Skeletal muscle satellite cell (primary cell): ENCODE measurements around the gene ARPC1A.
A peak's percentile ranks its signal among the peaks of the same experiment; 100 is the strongest.
"Not testable (repeated sequence)": the region's sequence is repeated elsewhere in the genome, so short reads cannot be mapped to it uniquely, and the experiment has no call there.

Experiments
- H3K27me3 ChIP-seq: 2 replicates; pipeline ENCODE4 v1.7.0; 2013; ENCODE audit warnings: low read length; ENCODE audit not compliant: control insufficient read depth, insufficient read depth
- H3K36me3 ChIP-seq: 2 replicates; pipeline ENCODE4 v1.7.0; 2013; ENCODE audit warnings: mild to moderate bottlenecking, control low read depth, low read length; ENCODE audit not compliant: insufficient read depth
- H3K4me1 ChIP-seq: 2 replicates; pipeline ENCODE4 v1.7.0; 2013; ENCODE audit warnings: low read length; ENCODE audit not compliant: control insufficient read depth, insufficient read depth
- H3K4me2 ChIP-seq: 2 replicates; pipeline ENCODE4 v1.7.0; 2013; ENCODE audit warnings: mild to moderate bottlenecking, low read length
- H3K4me3 ChIP-seq: 2 replicates; pipeline ENCODE4 v1.7.0; 2013; ENCODE audit warnings: low read length
- H3K9ac ChIP-seq: 2 replicates; pipeline ENCODE4 v1.7.0; 2013; ENCODE audit warnings: mild to moderate bottlenecking, low read depth, low read length, moderate library complexity
- H3K9me3 ChIP-seq: replicated peaks from 2 replicates; pipeline ENCODE4 v1.7.0; 2013; ENCODE audit warnings: mild to moderate bottlenecking, control low read depth, low read length

ARPC1A gene

GRCh38 chr7:99404977-99405320 is 79.3 kb downstream of the ARPC1A start:
- Histone ChIP-seq H3K27me3 (no peaks in the 10 kb centered on the region), H3K4me1 (peaks cover 30% of the 10 kb centered on the region), H3K4me3 (no peak overlapping the region), H3K36me3 (peaks cover 38% of the 10 kb centered on the region), H3K9ac (no peak overlapping the region), H3K4me2 (no peak overlapping the region), H3K9me3 (no peaks in the 10 kb centered on the region)

- Histone ChIP-seq H3K4me1 (peaks cover 36% of the 10 kb centered on the region), H3K4me2 (peak overlapping the region; percentile 91), H3K36me3 (peaks cover 37% of the 10 kb centered on the region), H3K9ac (peak overlapping the region; percentile 97), H3K4me3 (peak overlapping the region; percentile 93), H3K27me3 (no peaks in the 10 kb centered on the region), H3K9me3 (no peaks in the 10 kb centered on the region)
Measured at GRCh38 chr7:99406557-99406956, 80.9 kb downstream of the ARPC1A start.

GRCh38 chr7:99407872-99408378 is 82.2 kb downstream of the ARPC1A start:
- Histone ChIP-seq H3K4me2 (peak overlapping the region; percentile 91), H3K36me3 (peaks cover 43% of the 10 kb centered on the region), H3K27me3 (no peaks in the 10 kb centered on the region), H3K9ac (peak overlapping the region; percentile 97), H3K9me3 (no peaks in the 10 kb centered on the region), H3K4me1 (peaks cover 36% of the 10 kb centered on the region), H3K4me3 (peak overlapping the region; percentile 93)

- H3K36me3 ChIP-seq, result peaks cover 40% of the 10 kb centered on the region
- H3K4me3 ChIP-seq, result peak within 1 kb of the TSS; percentile 93
- peak within 1 kb of the TSS; percentile 91 for H3K4me2 ChIP-seq
- no peaks in the 10 kb centered on the region for H3K9me3 ChIP-seq
- H3K4me1 ChIP-seq, result peaks cover 36% of the 10 kb centered on the region
- H3K9ac ChIP-seq, result peak within 1 kb of the TSS; percentile 97
- no peaks in the 10 kb centered on the region for H3K27me3 ChIP-seq
Measured at GRCh38 chr7:99408379-99409191, 82.9 kb downstream of the ARPC1A start, which contains the start of the genes BUD31 and PDAP1. TSS of gene BUD31 (plus strand) at chr7:99408969. CDS start at chr7:99411093, 2,124 bp downstream. TSS of gene PDAP1 (minus strand) at chr7:99408597. CDS start at chr7:99408548, 49 bp downstream.

- no peaks in the 10 kb centered on the region for H3K9me3 ChIP-seq
- peak overlapping the region; percentile 91 for H3K4me2 ChIP-seq
- peaks cover 39% of the 10 kb centered on the region for H3K36me3 ChIP-seq
- H3K4me3 ChIP-seq, result peak overlapping the region; percentile 93
- H3K4me1 ChIP-seq, result peaks cover 32% of the 10 kb centered on the region
- peak overlapping the region; percentile 97 for H3K9ac ChIP-seq
- H3K27me3 ChIP-seq, result no peaks in the 10 kb centered on the region
Measured at GRCh38 chr7:99409192-99409572, 83.5 kb downstream of the ARPC1A start.

GRCh38 chr7:99409806-99410205 is 84.1 kb downstream of the ARPC1A start:
- Histone ChIP-seq H3K9ac (peak overlapping the region; percentile 97), H3K4me2 (peak overlapping the region; percentile 91), H3K4me1 (peaks cover 26% of the 10 kb centered on the region), H3K9me3 (no peaks in the 10 kb centered on the region), H3K27me3 (no peaks in the 10 kb centered on the region), H3K4me3 (peak overlapping the region; percentile 93), H3K36me3 (peaks cover 37% of the 10 kb centered on the region)

- H3K9me3 ChIP-seq, result no peaks in the 10 kb centered on the region
- peak overlapping the region; percentile 91 for H3K4me2 ChIP-seq
- peaks cover 23% of the 10 kb centered on the region for H3K4me1 ChIP-seq
- peaks cover 40% of the 10 kb centered on the region for H3K36me3 ChIP-seq
- H3K9ac ChIP-seq, result peak overlapping the region; percentile 97
- H3K27me3 ChIP-seq, result no peaks in the 10 kb centered on the region
- no peak overlapping the region for H3K4me3 ChIP-seq
Measured at GRCh38 chr7:99410635-99411034, 84.9 kb downstream of the ARPC1A start.

GRCh38 chr7:99415513-99416127 is 89.9 kb downstream of the ARPC1A start:
- not testable (repeated sequence) for H3K27me3 ChIP-seq

More at GRCh38 chr7:99415513-99416127, 89.9 kb downstream of the ARPC1A start:
- H3K4me2 ChIP-seq, H3K4me3 ChIP-seq, H3K9me3 ChIP-seq, H3K9ac ChIP-seq, H3K4me1 ChIP-seq: not testable (repeated sequence)
- H3K36me3 ChIP-seq, result peaks cover 79% of the 10 kb centered on the region
